Renal cortical epithelial cell (primary cell): ENCODE measurements around the gene DSN1. TPM values are rescaled to one million over a fixed set of nuclear protein-coding genes. Genes with fewer than 3 reads are reported as not detected.

Experiments used
- DNase-seq: peaks from one replicate; pipeline ENCODE4 v3.0.0-alpha.2; 2011; ENCODE audit warnings: low read depth
- total RNA-seq: library from RNA; depleted of rRNA; stranded (reverse); fragments of >200 nt; gene quantifications from 2 replicates; pipeline ENCODE4 v1.2.3, GENCODE V29; 2014

The DSN1 gene
- total RNA-seq, 1 donor from 2014 or later: 8.1 TPM

DNA sequence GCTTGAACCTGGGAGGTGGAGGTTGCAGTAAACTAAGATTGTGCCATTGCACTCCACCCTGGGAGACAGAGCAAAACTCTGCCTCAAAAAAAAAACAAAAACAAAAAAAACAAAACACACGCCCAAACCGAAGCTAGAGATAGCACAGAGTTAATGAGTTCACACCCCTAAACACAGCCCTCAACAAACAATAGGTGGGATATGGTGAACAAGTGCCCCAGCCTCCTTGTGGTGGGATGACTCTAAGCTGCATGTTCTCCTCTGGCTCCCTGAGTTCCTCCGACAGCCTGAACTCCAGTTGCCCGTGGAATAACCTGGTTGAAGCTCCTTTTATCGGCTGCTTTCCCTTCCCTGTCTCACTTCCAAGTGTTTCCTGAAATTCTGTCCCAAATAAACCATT lies 22.1 kb upstream of the DSN1 start:
- DNase-seq: no peak

DNA sequence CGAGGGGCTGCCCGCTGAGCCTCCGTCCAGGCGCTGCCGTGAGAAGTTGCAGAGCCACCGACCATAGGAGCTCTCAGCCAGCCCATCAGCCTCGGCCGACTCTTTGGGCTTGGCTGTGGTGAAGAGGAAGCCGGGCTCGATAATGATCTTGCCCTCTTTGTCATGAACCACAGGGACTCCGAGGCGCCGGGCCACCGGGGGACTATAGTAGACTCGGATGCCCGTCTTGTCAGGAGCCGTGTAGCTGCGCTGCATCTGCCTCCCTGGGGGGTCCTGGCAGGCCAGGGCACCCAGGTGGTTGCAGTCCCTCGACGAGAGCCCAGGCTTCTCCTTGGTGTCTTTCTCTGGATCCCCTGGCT lies 20.5 kb upstream of the DSN1 start:
- no peak for DNase-seq

DNA sequence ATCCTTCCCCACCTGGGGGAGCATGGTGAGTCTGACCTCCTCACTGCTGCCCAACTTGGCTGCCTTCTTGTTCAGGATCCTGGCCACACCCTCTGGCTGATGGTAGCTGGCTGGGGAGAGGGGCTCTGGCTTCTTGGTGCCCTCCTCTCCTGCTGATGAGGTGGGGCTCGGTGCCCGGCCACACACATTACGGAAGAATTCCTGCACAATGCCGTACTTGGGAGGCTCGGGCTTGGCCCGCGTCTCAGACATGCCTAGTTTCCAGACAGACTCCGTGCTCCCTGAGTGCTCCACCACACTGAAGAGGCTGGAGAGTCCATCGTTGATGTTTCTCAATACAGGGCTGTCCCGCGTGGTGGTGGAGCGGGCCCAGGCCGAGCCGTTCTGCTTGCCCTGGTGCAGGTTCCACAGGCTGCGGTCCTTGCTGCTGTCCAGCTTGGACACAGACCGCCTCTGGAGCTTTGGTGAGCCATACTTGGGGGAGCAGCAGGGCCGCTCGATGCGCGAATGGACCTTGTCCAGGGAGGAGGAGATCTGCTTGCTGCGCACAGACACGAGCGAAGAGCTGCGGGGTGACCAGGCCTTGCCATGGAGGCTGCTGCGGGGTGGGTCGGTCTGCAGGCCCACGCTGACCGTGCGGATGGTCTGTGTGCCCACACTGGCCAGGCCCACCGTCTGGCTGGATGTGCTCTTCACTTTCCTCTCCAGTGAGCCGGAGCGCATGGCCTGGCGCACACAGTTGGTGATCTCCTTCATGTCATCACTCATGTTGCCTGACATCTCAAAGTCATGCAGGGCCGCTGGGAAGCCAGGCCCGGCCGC lies 19.9 kb upstream of the DSN1 start:
- DNase-seq: no peak

DNA sequence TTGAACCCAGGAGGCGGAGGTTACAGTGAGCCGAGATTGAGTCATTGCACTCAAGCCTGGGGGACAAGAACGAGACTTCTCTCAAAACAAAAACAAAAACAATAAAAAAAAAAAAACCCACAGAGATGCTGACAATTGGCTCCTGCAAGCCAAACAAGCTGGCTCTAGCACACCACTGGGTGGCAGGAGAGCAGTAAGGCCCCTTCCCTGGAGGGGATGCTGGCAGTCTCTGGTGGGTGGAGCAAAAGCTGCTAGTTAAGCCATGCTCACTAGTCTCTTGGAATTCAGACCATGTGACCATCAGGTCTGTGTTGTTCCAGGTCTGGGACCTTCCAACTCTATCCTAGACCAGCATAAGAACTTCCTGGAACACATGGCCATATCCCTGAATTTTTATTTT lies 18.9 kb upstream of the DSN1 start:
- peak; percentile 94 for DNase-seq

DNA sequence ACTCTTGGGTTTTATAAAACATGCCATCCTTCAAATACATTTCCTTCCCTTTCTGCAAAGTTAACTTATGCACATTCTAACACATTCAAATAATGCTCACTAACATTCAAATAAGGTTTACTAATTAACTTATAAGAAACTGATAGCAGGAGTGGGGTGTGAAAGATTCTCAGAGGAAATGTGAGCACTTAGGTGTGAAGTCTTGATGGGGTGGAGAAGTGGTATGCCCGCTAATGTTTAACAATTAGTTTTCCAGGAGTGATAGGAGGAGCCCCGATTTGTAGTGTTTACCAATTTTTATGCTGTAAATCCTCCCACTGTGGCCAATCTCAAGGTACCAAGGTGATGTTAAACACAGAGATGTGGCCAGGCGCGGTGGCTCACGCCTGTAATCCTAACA lies 18.3 kb upstream of the DSN1 start:
- no peak for DNase-seq

DNA sequence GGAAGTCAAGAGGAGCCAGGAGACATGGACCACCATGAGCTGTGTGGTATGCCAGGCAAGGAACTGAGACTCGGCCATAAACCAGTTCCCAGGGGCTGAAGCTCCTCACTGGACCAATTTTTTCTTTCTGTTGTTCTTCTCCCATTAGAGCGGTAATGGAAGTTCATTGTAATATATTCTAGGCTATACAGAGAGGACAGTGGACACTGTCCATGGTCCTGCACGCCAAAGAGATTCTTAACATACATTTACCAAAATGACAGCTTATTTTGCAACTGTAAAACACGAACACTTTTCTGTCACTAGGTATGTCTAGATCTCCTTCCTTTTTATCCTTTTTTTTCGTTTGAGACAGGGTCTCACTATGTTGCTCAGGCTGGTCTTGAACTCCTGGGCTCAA lies 13.1 kb upstream of the DSN1 start:
- DNase-seq: no peak

DNA sequence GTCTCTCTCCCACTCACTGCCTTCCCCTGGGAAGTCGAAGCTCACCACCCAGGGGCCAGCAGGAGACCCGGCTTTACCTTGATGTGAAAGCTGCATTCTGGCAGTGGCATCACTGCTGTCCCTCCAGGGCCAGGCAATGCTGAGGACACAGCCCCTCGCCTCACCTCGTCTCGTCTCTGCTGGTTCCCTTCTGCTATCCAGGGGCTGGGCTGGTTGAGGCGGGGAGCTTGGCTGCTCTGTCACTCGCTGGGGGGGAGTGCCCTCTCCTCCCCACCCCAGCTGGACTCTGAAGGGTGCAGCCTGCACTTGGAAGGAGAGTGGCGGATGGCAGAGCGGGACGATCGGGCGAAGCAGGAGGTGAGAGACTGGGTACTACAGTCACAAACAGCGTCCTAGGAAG lies 12.7 kb upstream of the DSN1 start:
- no peak for DNase-seq

DNA sequence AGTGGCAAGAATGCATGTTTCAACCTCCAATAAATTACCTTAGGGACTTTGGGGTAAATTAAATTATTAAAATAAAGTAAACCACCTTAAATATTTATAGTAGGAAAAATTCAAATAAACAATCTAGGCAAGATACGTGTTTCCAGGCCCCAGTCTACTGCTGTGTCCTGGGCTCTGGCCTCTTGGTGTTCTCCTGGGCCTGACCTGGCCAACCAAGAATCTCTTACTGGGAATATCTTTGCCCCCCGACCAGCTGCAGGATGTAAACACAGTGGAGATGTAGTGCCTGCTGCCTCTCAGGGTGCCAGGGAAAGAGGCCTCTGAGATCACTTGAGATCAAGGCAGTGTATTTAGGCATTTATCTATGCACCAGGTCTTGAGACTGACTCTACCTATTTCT lies 11.7 kb upstream of the DSN1 start:
- DNase-seq: no peak

DNA sequence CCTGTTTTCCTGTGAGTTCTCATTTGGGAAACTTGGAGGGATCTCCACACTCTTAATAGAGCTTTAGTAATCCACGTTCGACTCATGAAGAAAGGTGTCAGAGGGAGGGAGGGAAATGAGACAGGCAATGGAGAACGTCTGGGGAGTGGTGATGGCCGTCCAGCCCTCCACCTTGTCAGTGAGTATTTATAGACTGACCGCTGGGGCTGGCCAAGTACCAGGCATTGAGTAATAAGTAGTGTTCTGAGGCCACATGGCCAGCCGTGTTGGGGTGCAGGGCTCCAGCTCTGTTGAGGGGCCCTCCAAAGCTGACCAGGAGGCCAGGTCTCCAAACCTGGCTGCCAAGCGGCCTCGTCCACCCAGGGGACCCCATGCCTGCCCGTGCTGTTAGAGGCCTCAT lies 11.3 kb upstream of the DSN1 start:
- no peak for DNase-seq

DNA sequence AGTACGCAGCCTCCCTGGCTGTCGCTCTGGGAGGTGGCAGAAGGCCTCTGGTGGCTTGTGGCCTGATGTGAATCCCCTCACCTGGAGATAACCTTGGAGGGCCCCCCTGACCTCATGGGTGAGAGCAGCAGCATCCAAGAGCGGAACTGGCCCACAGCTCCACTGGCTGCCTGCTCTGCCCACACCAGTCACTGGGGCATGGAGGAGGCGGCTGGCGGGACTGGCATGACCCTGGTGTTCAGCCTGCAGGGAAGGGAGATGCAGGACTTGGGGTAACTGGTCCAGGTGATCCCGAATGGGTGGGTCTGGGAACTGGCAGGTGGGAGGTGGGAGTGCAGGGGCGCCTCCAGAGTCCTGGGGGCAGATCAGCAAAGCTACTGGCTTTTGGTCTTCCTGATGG lies 10.6 kb upstream of the DSN1 start:
- DNase-seq: no peak

DNA sequence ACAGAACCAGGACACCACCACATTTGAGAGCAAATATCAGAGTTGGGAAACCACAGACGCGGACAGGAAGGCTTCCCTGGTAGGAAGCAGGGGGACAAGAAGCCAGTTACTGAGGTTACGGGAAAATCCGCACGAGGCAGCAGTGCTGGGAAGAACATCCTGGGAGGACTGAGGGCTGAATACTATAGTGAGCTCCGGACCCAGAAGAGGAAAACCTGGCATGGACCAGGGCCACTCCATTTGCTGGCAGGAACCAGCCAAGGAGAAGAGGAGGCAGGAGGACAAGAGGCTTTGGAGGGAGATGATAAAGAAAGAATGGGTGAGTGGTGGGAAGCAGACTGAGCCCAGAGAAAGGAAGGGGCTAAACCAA lies 6.1 kb upstream of the DSN1 start:
- DNase-seq: no peak

DNA sequence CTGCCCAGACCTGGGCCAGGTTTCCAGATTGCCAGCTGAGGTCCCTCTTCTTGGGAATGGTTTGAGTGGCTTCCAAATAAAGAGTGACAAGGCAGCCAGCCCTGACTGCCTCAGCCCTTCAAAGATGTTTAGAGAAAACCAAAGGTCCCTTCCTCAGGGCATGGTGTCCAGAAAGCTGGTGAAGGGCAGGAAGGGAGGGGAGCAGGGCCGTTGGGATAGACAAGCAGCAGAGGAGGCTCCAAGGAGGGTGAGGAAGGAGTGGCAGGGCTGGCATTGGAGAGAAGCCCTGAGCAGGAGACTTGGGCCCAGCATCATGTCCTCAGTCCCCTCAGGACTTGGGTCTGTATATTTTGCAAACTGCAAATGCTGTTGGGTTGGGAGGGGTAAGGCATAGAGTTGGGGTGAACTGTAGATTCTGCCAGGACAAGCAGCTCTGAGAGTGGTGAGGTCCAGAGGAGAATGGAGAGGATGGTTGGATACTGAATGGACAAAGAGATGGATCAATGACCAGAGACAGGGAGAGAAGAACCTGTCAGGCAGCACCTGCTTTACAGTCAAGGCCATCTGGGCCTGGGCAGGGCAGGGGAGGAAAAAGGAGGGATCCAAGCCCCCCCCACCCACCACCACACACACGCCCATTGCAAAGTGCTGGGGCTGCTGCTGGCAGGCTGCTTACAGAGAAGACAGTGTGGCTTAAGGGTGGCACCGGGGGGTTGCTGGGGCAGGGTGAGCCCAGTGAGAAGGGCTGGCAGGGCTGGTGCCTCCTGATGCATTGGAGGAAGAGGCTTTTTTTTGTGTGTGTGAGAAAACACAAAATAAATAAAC lies 5.5 kb upstream of the DSN1 start:
- no peak for DNase-seq

DNA sequence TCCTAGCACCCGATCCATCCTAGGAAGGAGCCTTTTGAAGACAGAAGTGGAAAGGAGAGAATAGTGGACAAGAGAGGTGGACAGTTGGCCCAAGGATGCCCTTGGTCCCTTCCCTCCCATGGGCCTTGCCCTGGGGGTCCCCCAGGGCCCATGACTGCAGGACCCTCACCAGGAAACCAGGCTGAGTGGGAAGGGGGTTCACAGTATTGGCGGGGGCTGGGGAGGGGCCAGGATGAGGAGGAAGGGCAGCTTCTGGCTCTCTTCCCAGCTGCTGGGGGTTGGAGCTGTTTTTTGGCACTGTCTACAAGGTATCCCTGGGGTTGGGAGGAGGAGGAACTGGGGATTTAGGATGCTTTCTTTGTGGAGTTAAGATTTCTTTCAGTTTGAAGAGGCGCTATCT lies 4.0 kb upstream of the DSN1 start:
- no peak for DNase-seq

DNA sequence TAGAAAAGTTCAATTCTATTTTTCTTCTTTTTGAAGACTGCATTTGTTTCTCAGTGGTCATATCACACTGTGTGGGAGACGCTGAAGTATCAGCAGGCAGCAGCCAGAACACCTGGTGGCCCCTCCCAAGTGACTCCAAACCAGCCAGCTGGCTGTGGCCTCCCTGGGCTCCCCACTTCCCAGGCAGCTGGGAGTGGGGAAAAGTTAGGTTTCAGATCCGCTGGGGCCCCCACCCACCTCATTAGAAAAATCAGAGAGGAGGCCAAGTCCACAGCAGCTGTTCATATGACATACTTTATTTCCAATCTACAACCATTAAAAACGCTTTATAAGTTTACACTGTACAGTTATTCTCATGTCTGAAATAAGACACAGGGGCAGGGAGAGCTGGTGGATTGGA lies 3.6 kb upstream of the DSN1 start:
- no peak for DNase-seq

DNA sequence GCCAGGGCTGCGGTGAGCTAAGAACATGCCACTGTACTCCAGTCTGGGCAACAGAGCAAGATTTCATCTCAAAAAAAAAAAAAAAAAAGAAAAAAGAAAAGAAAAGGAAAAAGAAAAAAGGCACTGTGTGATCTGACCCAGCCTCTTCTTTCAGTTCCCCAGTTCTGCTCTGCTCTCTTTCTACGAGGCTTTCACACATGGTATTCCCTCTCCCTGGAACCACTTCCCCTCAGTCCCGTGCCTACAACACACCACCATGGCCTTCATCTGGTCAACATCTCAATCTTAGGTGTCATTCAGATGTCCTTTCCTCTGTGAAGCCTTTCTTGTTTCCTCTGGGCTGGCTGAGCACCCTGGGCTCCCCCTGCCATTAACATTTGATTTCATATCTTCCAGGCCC lies 2.3 kb upstream of the DSN1 start:
- DNase-seq: no peak

DNA sequence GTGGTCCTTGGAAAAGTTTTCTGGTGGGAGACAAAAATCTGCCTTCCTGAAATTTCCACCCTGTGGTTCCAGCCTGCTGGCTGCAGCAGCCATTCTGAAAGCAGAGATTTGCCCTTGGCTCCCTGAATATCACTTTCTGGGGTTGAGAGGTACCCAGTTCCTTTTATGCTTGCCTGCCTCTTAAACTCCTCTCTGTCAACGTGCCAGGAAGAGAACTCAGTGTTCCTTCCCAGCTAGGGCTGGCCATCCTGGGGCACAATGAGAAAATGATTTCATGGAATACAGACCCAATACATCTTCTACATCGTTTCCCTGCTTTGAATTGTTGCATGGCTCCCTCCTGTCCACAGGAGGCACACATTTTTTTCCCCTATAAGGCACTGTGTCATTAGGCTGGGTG lies 1.6 kb upstream of the DSN1 start:
- DNase-seq: no peak

DNA sequence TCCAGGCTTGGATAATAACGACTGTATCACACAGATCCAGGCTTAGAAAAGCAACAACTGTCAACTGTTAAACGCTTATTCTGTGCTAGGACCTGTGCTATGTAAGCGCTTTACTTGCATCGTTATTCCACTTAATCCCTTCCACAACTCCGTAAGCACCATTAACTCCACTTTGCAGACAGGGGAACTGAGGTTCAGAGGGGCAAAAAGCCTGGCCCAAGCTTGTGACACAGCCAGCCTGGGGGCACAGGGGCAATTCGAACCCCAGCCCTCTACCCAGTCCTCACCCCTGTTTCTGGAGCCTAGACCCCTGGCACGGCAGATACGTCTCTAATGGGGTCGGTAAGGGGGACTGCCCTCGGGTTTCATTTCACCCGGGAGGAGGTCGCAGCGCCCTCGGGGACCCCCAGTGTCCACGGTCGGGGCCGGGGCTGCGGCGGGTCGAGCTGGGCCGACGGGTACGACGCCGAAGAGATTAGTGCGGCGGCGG lies 411 bp downstream of the DSN1 start:
- DNase-seq: peak; percentile 15

DNA sequence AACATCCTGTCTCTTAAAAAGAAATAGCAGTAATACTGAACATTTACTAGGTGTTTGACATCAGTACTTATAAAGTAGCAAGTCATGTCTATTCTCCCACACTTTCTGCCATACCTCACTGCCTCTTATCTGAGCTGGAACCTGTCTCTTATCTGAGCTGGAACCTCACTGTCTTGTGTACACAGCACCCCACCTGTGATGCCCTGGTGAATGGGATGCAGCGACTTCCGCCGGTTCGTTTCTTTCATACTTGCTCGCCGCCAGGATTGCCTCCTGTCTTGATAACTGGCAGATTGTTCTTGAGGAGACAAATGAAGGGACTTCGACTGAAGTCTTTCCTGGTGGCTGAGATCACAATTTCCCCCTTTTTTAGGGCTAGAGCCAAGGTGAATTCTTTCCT lies 2.9 kb downstream of the DSN1 start:
- DNase-seq: no peak

DNA sequence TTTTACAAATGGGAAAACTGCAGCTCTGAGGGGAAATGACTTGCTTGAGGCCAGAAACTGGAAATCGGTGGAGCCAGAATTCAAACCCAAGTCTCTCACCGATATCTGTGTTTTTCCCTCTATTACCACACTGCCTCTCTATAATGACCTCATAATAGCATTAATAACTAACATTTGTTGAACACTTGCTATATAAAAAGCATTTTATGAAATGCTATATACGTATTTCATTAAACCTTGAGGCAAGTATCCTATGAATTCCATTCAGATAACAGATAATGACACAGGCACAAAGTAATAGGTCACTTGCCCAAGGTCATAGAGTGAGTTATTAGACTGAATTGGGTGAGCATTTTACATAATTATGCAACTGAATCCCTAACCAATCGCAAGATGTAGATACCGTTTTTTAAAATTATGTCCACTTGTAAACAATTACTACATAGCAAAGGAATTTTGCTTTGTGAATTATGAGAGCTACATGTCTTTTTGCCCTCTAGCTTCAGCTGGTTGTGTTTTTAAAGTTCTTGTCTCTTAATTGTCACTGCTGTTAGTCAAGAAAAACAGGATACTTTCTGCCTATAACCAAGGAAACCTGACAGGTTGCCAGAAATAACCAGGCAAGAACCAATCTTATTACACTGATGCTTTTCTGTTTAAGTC lies 4.7 kb downstream of the DSN1 start:
- DNase-seq: peak; percentile 19

DNA sequence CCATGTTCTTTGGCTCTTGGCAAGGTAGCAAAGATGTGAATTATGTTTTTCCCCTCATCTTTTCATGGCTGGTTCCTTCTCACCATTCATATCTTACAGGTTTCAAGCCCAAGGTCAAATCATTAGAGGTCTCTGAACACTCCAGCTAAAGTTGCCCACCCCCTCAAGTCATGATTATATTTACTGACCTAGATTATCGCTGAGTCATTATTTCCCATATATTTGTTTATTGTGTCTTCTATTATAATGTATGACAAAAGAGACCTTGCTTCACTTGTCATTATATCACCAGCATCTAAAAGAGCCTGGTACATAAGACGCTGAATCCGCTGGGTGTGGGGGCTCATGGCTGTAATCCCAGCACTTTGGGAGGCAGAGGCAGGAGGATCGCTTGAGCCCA lies 12.4 kb downstream of the DSN1 start:
- DNase-seq: no peak

DNA sequence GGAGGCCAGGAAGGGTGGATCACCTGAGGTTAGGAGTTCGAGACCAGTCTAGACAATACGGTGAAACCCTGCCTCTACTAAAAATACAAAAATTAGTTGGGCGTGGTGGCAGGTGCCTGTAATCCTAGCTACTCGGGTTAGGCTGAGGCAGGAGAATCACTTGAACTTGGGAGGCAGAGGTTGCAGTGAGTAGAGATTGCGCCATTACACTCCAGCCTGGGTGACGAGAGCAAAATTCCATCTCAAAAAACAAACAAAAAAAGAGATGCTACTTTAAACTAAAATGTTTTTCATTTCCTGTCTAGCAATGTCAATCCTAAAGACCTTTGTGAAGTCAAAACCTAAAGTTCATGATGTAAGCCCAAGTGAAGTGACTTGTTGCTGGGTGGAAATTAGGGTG lies 12.9 kb downstream of the DSN1 start:
- DNase-seq: no peak

DNA sequence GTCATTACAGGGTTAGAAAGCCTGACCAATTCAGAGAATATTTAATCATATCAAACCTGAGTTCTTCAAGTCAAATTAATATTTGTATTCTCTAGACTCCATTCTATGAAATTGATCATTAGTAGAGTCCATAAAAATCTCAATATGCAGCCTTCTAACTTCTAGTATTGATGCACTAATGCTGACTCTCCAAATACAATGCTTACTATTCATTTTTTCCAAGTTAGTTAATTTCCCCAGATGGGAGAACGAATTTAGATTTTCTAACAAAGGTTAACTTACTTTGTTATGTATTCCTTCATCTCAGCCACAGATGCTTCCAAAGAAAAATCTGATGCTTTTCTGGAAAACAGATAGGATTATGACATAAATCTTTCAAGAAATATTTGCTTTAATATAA lies 15.3 kb downstream of the DSN1 start:
- no peak for DNase-seq

DNA sequence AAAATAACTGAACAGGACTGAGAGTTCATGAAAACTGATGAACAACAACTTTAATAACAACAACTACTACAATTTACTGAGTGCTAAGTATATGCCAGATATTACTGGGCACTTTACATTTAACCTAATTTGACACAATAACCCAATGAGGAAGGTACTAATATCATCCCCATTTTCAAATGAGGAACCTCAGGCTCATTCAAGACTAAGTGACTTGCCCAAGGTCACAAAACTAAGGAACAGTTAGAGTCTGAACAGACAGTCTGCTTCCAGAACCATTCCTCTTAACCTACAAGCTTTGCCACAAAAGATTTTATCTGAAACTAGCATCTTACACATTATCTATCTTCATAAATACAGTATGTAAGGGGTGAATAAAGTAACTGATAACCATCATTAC lies 17.1 kb downstream of the DSN1 start:
- no peak for DNase-seq
